Measurements from ENCODE around the gene MTHFD1L. TPM values are rescaled to one million over a fixed set of nuclear protein-coding genes. Genes with fewer than 3 reads are reported as not detected.

Gene MTHFD1L
- total and polyA plus RNA-seq, 9 of the 15 experiments (the other 6 are each of a cell fraction or from before 2014, with no cell fraction given): 20.9 to 128 (median 61.0) TPM

DNA sequence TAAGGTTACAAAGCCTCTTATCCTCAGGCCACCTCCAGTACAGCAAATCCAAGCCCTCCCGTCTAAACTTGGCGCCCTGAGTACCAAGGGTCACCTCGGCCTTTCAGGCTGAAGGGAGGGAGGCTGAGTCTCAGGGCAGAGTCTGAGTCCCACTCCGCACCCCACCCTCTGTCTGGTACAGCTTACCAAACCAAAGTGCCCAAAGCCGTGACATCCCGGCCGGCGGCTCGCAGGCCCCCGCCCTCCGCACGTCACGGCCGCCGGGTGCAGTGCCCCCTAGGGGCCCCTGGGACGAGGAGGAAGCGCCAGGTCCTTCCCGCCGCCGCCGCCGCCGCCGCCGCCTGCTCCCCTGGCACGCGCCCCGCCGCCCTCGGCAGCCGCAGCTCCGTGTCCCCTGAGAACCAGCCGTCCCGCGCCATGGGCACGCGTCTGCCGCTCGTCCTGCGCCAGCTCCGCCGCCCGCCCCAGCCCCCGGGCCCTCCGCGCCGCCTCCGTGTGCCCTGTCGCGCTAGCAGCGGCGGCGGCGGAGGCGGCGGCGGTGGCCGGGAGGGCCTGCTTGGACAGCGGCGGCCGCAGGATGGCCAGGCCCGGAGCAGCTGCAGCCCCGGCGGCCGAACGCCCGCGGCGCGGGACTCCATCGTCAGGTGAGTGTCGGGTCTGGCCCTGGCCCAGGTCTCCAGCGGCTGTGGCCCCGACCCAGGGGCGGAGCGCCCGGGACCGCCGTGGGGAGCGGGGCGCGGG is at the start of gene MTHFD1L (continued):
- TF ChIP-seq, protein P1, sequence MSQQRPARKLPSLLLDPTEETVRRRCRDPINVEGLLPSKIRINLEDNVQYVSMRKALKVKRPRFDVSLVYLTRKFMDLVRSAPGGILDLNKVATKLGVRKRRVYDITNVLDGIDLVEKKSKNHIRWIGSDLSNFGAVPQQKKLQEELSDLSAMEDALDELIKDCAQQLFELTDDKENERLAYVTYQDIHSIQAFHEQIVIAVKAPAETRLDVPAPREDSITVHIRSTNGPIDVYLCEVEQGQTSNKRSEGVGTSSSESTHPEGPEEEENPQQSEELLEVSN (IDR thresholded peaks at IDR 0.05; ENCODE audit: borderline replicate concordance in 1 of 2, extremely low read depth in 1 of 2, insufficient read depth in 1 of 2, insufficient read length in 1 of 2, low read depth in 1 of 2, low read length in 1 of 2, poor library complexity in 1 of 2, severe bottlenecking in 1 of 2): peak in 1 of 2 experiments; percentile 86
- TF ChIP-seq TEAD4 (IDR thresholded peaks at IDR 0.05; ENCODE audit: low read length) (no peak), TEAD4 (CRISPR knock-in tag; IDR thresholded peaks at IDR 0.05; ENCODE audit: borderline replicate concordance) (0 out of 2 replicates have a peak, but pooled peaks have one; percentile 26), SMC3 (conservative IDR thresholded peaks at IDR 0.05; ENCODE audit: insufficient read depth, low read depth, low read length) (0 out of 2 replicates have a peak, but pooled peaks have one; percentile 6), CBX1 (IDR thresholded peaks at IDR 0.05; ENCODE audit: low read depth) (0 out of 2 replicates have a peak, but pooled peaks have one; percentile 18), EP400 (IDR thresholded peaks at IDR 0.05) (no peak), SAFB (IDR thresholded peaks at IDR 0.05; ENCODE audit: borderline replicate concordance, low read depth, low read length) (0 out of 2 replicates have a peak, but pooled peaks have one; percentile 10), BCL6 (CRISPR knock-in tag; IDR thresholded peaks at IDR 0.05) (no peak), ZBTB1 (CRISPR knock-in tag; IDR thresholded peaks at IDR 0.05; ENCODE audit: borderline replicate concordance, low read depth) (peak; percentile 64), BMI1 (IDR thresholded peaks at IDR 0.05; ENCODE audit: low read length) (no peak), C11orf30 (IDR thresholded peaks at IDR 0.05; ENCODE audit: low read depth) (no peak), RBFOX2 (IDR thresholded peaks at IDR 0.05; ENCODE audit: low read depth, low read length) (peak; percentile 74), NONO (IDR thresholded peaks at IDR 0.05; ENCODE audit: low read depth in 2 of 2, low read length in 1 of 2) (peak; percentile 86 to 94), GABPA (tag; conservative IDR thresholded peaks at IDR 0.05; ENCODE audit: low read depth) (no peak), ZNF384 (IDR thresholded peaks at IDR 0.05; ENCODE audit: low read depth, low read length) (0 out of 2 replicates have a peak, but pooled peaks have one; percentile 20)
- TF ChIP-seq, protein P2, sequence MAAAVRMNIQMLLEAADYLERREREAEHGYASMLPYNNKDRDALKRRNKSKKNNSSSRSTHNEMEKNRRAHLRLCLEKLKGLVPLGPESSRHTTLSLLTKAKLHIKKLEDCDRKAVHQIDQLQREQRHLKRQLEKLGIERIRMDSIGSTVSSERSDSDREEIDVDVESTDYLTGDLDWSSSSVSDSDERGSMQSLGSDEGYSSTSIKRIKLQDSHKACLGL (CRISPR knock-in tag; IDR thresholded peaks at IDR 0.05; ENCODE audit: borderline replicate concordance, poor library complexity, severe bottlenecking): no peak
- TF ChIP-seq, protein P3, sequence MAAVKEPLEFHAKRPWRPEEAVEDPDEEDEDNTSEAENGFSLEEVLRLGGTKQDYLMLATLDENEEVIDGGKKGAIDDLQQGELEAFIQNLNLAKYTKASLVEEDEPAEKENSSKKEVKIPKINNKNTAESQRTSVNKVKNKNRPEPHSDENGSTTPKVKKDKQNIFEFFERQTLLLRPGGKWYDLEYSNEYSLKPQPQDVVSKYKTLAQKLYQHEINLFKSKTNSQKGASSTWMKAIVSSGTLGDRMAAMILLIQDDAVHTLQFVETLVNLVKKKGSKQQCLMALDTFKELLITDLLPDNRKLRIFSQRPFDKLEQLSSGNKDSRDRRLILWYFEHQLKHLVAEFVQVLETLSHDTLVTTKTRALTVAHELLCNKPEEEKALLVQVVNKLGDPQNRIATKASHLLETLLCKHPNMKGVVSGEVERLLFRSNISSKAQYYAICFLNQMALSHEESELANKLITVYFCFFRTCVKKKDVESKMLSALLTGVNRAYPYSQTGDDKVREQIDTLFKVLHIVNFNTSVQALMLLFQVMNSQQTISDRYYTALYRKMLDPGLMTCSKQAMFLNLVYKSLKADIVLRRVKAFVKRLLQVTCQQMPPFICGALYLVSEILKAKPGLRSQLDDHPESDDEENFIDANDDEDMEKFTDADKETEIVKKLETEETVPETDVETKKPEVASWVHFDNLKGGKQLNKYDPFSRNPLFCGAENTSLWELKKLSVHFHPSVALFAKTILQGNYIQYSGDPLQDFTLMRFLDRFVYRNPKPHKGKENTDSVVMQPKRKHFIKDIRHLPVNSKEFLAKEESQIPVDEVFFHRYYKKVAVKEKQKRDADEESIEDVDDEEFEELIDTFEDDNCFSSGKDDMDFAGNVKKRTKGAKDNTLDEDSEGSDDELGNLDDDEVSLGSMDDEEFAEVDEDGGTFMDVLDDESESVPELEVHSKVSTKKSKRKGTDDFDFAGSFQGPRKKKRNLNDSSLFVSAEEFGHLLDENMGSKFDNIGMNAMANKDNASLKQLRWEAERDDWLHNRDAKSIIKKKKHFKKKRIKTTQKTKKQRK (IDR thresholded peaks at IDR 0.05; ENCODE audit: borderline replicate concordance, low read depth, low read length): no peak
- TF ChIP-seq, protein P4, sequence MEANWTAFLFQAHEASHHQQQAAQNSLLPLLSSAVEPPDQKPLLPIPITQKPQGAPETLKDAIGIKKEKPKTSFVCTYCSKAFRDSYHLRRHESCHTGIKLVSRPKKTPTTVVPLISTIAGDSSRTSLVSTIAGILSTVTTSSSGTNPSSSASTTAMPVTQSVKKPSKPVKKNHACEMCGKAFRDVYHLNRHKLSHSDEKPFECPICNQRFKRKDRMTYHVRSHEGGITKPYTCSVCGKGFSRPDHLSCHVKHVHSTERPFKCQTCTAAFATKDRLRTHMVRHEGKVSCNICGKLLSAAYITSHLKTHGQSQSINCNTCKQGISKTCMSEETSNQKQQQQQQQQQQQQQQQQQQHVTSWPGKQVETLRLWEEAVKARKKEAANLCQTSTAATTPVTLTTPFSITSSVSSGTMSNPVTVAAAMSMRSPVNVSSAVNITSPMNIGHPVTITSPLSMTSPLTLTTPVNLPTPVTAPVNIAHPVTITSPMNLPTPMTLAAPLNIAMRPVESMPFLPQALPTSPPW (CRISPR knock-in tag; IDR thresholded peaks at IDR 0.05): peak; percentile 47
- TF ChIP-seq, protein P5, sequence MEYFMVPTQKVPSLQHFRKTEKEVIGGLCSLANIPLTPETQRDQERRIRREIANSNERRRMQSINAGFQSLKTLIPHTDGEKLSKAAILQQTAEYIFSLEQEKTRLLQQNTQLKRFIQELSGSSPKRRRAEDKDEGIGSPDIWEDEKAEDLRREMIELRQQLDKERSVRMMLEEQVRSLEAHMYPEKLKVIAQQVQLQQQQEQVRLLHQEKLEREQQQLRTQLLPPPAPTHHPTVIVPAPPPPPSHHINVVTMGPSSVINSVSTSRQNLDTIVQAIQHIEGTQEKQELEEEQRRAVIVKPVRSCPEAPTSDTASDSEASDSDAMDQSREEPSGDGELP (CRISPR knock-in tag; IDR thresholded peaks at IDR 0.05; ENCODE audit: borderline replicate concordance): peak; percentile 39

Data from K562 (cell line).